Immature natural killer cell (primary cell): ENCODE results near the gene RABGAP1L. TPM values are rescaled to one million over a fixed set of nuclear protein-coding genes. Genes with fewer than 3 reads are reported as not detected.

Source experiments
- DNase-seq, 3 donors: peaks; one replicate each; pipeline ENCODE4 v3.0.0; 2022; ENCODE audit warnings: mixed read lengths in 1 of 3
- H3K27ac Mint-ChIP-seq, 6 donors: one replicate each; pipeline ENCODE4 v1.8.0; 2020; ENCODE audit warnings: mixed read lengths in 6 of 6, mild to moderate bottlenecking in 5 of 6, inconsistent platforms in 4 of 6, moderate library complexity in 3 of 6
- H3K27me3 Mint-ChIP-seq, 3 donors: one replicate each; pipeline ENCODE4 v1.8.0; 2020 to 2021; ENCODE audit warnings: low read depth in 3 of 3, mild to moderate bottlenecking in 3 of 3, mixed read lengths in 3 of 3, moderate library complexity in 3 of 3, inconsistent platforms in 1 of 3
- H3K36me3 Mint-ChIP-seq, 3 donors: one replicate each; pipeline ENCODE4 v1.8.0; 2020; ENCODE audit warnings: mixed read lengths in 3 of 3, inconsistent platforms in 2 of 3, mild to moderate bottlenecking in 2 of 3
- H3K4me1 Mint-ChIP-seq, 2 donors: one replicate each; pipeline ENCODE4 v1.8.0; 2020; ENCODE audit warnings: inconsistent platforms in 2 of 2, mild to moderate bottlenecking in 2 of 2, mixed read lengths in 2 of 2, moderate library complexity in 1 of 2
- H3K4me3 Mint-ChIP-seq, 5 donors: one replicate each; pipeline ENCODE4 v1.8.0; 2020; ENCODE audit warnings: mild to moderate bottlenecking in 5 of 5, mixed read lengths in 5 of 5, inconsistent platforms in 3 of 5, moderate library complexity in 3 of 5
- H3K9me3 Mint-ChIP-seq, 6 donors: one replicate each; pipeline ENCODE4 v1.8.0; 2020; ENCODE audit warnings: mild to moderate bottlenecking in 6 of 6, mixed read lengths in 6 of 6, inconsistent platforms in 4 of 6, moderate library complexity in 3 of 6
- polyA plus RNA-seq, 3 donors: library from polyadenylated mRNA; unstranded; fragments of 300-500 nt; fragmentation: Illumina TruSeq; gene quantifications; one replicate each; pipeline ENCODE4 v1.2.3, GENCODE V29; 2021

RABGAP1L gene
- polyA plus RNA-seq, 3 donors from 2014 or later, result 80.2 to 114 (median 86.8) TPM

DNA sequence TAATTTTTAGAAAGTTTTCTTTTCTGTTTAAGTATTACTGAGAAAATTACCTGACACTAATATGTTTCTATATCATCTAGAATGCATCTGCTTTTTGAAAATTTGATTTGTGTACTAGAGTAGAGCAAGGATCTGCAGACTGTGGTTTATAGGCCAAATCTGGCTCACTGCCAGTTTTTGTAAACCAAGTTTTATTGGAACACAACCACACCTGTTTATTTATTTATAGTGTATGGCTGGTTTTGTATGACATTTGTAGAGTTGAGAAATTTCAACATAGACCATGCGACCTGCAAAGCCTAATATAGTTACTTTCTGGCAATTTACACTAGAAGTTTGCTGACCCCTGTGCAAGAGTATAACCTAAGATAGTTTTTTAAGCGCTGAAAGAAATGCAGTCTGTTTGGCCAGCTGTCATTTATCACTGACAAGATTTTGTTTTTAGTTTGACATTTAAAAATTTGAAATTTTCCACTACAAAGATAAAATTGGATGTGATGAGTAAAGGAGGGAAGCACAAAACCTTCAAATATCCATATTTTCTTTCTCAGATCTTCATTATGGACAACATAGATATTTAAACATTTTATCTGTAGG lies 804.3 kb downstream of the RABGAP1L start:
- Mint-ChIP-seq H3K9me3 (no peaks in the 10 kb centered on the region), H3K36me3 (peaks cover 0 to 3% (median 0%) of the 10 kb centered on the region in 3 donors), H3K27ac (peak overlapping the region; percentile 91 to 99 (median 96)), H3K27me3 (peaks cover 6 to 12% (median 6%) of the 10 kb centered on the region in 3 donors), H3K4me1 (peaks cover 54 to 59% of the 10 kb centered on the region in 2 donors), H3K4me3 (peak overlapping the region in 3 of 5 donors; percentile 78 to 91 (median 86))
- DNase-seq, result no peak

DNA sequence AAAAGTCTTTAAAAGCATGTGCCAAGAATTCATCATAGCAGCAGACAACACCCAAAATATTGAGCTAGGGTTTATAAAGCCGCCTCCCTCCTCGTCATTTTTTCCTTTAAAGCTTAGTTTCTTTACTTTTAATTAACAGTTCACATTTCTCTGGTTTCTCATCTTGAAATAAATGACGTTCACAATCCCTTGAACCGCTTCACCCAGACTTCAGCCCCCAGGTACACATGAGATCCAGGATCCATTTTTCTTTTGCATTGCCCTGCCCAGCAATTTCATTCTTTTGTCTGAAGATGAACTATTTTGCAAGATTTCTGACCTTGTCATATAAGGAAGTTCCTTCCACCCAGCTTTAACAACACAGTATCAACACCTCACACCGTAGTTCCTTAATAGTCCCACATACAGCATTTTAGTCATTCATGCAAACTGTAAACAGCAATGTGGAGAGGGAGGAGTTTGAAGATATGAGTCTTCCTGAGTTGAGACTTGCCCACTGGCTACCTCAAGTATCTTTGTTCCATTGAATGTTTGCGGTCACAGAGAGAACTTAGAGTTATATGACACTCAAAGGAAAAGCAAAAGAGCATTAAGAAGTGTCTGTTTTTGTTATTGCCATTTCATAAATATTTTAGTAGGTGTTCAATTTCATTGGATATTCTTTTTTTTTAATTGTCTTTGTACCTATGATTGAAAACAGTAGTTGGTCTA lies 805.1 kb downstream of the RABGAP1L start:
- peak; percentile 50 to 62 (median 53) for DNase-seq
- Mint-ChIP-seq H3K4me3 (peak overlapping the region; percentile 78 to 91 (median 79)), H3K27ac (peak overlapping the region; percentile 91 to 99 (median 96)), H3K4me1 (peaks cover 62% of the 10 kb centered on the region in 2 donors), H3K9me3 (no peaks in the 10 kb centered on the region), H3K27me3 (peaks cover 10 to 19% (median 14%) of the 10 kb centered on the region in 3 donors), H3K36me3 (peaks cover 0 to 3% (median 0%) of the 10 kb centered on the region in 3 donors)

DNA sequence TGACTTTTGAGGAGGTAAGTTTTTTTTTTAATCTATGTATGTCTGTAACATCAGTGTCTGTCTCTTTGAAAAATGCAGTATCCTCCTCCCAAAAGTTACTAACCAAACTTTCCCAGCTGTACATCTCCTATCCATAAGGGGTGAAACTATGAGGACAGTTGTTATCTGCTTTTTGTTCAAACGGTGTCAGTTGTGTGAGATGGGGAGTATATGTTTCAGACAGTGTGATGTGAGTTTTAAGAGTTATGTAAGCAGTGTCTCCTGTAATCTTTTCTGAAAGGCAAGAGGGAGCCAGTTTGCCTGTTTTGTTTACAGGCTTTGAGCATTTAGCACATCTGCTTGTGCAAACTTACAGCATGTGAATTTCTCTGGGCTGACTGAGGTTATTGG lies 805.6 kb downstream of the RABGAP1L start:
- Mint-ChIP-seq H3K4me3 (peak overlapping the region; percentile 78 to 91 (median 79)), H3K36me3 (peaks cover 0 to under 1% (median 0%) of the 10 kb centered on the region in 3 donors), H3K4me1 (peaks cover 67 to 68% of the 10 kb centered on the region in 2 donors), H3K27ac (peak overlapping the region; percentile 91 to 99 (median 96)), H3K9me3 (no peaks in the 10 kb centered on the region), H3K27me3 (peaks cover 12 to 23% (median 18%) of the 10 kb centered on the region in 3 donors)
- peak; percentile 36 to 49 (median 44) for DNase-seq

DNA sequence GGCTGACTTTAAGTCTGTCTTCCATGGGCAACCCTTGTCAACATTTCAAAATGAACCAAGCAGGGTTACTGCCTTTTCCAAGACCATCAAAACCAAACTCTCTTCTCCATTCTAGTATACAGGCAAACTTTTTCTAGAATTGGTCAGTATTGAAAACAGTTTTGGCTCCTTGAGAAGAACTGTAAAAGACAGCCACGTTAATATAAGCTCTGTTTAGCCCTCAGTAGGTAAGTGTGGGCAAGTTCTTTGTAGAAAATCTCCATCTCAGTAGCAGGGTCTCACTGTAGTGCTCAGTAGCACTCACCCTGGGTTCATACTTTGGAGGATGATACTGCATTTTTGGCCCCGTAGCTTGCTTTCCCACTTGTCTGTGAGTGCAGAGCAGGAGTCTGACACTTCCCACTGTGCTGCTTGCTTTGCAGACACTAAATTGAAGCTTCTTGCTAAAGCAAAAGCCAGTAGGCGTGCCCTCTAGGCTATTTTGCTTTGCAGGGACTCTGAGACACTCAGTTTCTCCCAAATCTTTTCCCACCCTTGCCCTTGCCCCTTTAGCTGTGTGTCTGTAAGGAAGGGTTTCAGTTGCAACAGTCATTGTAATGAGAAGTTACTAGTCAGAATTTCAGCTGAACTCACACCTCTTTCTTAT lies 806.2 kb downstream of the RABGAP1L start:
- H3K9me3 Mint-ChIP-seq, result no peaks in the 10 kb centered on the region
- H3K36me3 Mint-ChIP-seq, result no peaks in the 10 kb centered on the region
- peak; percentile 35 to 46 (median 38) for DNase-seq
- H3K27ac Mint-ChIP-seq, result peak overlapping the region; percentile 91 to 99 (median 96)
- peaks cover 72 to 73% of the 10 kb centered on the region in 2 donors for H3K4me1 Mint-ChIP-seq
- peak overlapping the region; percentile 78 to 91 (median 79) for H3K4me3 Mint-ChIP-seq
- H3K27me3 Mint-ChIP-seq, result peaks cover 13 to 26% (median 20%) of the 10 kb centered on the region in 3 donors

DNA sequence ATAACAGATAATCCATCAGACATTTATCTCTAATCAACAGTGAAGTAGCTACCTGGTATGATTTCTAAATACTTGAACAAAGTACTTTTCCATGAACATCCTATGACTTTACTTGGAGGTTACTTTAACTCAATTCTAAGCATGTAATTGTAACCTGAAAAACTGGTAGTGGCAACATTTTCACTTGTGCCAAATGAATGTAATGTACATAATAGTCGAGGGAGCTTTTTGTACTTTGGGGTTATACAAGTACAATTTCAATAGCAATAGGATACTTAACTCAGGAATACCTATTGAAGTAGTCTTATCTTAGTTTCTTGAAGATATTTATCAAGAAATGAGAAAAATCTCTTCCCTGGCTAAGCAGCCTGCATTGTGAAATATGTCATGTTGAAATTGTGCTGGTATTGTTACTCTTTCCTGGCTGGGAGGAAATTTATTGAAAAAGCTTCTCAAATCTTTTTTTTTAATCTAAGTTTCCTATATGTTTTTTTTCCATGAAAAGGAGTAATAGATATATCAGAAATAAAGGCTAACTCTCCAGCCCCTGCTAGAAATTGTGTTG lies 806.8 kb downstream of the RABGAP1L start:
- Mint-ChIP-seq H3K36me3 (no peaks in the 10 kb centered on the region), H3K4me1 (peaks cover 75 to 78% of the 10 kb centered on the region in 2 donors), H3K27ac (peak overlapping the region; percentile 91 to 99 (median 96)), H3K9me3 (no peaks in the 10 kb centered on the region), H3K27me3 (peaks cover 13 to 26% (median 20%) of the 10 kb centered on the region in 3 donors), H3K4me3 (peak overlapping the region; percentile 78 to 91 (median 79))
- DNase-seq, result no peak

DNA sequence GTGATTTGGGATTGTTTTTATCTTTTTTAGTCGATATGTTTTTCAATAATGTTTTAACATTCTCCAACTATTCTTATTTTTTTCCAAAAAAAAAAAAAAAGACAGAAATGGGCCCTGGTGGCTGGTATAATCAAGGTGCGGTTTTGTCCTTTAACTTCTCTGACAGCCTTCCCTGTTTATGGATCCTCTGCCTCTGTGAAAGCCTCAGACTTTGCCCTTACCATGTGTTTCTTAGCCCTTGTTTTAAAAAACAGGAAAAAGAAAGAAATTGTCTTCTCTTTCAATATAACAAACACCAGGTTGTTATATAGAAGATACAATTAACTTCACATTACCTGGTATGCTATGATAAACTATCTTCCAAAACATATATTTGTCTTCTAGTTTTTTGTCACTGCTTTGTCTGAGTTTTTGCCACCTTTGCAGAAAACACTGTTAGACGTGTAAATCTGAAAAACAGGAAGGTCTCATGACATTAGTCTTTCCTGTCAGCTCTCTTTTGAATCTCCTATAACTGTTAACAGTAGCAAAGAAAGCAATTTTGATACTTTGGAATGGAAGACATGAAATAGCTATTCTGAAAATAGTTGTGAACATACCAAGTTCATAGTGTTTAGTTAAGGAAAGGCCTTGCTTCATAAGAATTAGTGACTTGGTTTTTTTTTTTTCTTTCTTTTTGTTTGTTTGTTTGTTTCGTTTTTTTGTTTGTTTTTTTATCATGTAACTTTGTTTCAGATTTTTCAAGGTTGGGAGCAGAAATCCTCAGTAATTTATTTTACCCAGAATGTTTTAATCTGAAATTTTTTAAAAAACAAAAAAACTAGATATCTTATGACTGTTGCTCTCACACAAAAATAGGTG lies 808.8 kb downstream of the RABGAP1L start:
- Mint-ChIP-seq H3K27ac (peak overlapping the region; percentile 91 to 99 (median 96)), H3K27me3 (peaks cover 13 to 26% (median 20%) of the 10 kb centered on the region in 3 donors), H3K4me3 (peak overlapping the region; percentile 78 to 88 (median 83)), H3K36me3 (peaks cover 3 to 6% (median 3%) of the 10 kb centered on the region in 3 donors), H3K4me1 (peaks cover 90 to 95% of the 10 kb centered on the region in 2 donors), H3K9me3 (no peaks in the 10 kb centered on the region)
- peak; percentile 43 to 51 (median 51) for DNase-seq

DNA sequence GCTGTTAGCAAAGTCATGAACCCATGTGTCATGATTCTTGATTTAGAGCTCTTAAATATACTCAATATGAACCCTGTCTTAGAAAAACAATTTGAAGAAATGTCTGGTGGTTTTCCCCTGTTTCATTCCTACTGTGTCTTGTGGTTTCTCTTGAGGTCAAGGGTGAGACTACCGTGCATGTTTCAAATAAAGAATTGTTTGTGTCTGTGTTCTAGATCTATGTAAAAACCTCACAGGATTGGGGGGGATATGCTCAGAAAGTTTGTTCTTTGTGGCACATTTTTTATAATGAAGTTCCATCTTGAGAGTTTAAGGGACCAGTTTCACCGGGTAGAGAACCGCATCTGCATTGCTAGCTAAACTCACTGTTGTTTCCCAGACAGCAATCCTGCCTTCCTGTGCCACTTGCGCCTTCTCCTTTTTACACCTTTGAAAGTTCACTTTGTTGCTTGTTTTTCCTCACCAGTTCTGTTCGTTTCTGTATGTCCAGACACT lies 809.5 kb downstream of the RABGAP1L start:
- Mint-ChIP-seq H3K36me3 (peaks cover 7 to 10% (median 7%) of the 10 kb centered on the region in 3 donors), H3K9me3 (no peaks in the 10 kb centered on the region), H3K4me3 (peak overlapping the region; percentile 78 to 88 (median 83)), H3K27ac (peak overlapping the region; percentile 91 to 99 (median 96)), H3K4me1 (peaks cover 85 to 93% of the 10 kb centered on the region in 2 donors), H3K27me3 (peaks cover 15 to 26% (median 20%) of the 10 kb centered on the region in 3 donors)
- peak; percentile 78 to 81 (median 79) for DNase-seq

DNA sequence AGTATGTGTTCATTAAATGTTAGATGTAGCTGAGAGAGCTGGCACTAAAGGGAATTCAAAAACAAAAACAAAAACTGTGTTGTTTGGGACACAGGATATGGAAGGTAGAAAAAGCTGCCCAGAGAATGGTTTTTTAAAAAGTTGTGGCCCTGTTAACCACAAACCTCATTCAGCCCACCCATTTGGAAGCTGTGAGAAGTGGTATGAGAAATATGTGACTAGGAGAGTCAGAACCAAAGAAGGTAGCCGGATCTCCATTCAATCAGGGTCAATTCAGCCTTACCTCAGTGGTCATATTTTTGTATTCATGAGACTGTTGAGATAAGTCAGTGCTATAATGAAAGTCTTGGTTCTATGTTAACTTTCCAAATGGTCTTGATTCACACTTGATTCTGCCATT lies 810.7 kb downstream of the RABGAP1L start:
- Mint-ChIP-seq H3K9me3 (no peaks in the 10 kb centered on the region), H3K27ac (peak overlapping the region; percentile 91 to 99 (median 96)), H3K36me3 (peaks cover 14 to 18% (median 16%) of the 10 kb centered on the region in 3 donors), H3K4me3 (peak overlapping the region; percentile 78 to 88 (median 83)), H3K27me3 (peaks cover 13 to 21% (median 20%) of the 10 kb centered on the region in 3 donors), H3K4me1 (peaks cover 80 to 91% of the 10 kb centered on the region in 2 donors)
- DNase-seq, result peak; percentile 68 to 74 (median 73)

DNA sequence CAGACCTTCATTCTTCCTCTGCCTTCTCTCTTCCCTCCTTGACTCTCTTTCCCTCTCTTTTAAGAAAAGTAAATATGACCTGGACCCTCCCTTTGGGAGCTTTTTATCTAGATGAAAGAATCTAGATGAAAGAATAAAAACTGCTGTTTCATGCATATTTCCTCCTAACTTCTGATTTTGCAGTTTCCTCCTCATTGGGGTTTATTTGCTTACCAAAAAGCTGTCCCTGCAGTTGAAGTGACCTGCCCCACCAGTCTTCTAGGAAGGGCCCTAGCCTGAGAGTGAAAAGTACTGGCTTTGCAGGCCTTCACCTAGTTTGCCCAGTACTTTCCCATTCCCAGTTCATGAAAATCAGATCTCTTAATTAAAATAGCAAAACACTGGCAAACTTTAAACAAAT lies 812.1 kb downstream of the RABGAP1L start:
- H3K27me3 Mint-ChIP-seq, result peaks cover 10 to 21% (median 20%) of the 10 kb centered on the region in 3 donors
- peak overlapping the region; percentile 35 to 79 (median 68) for H3K4me3 Mint-ChIP-seq
- H3K9me3 Mint-ChIP-seq, result no peaks in the 10 kb centered on the region
- peak overlapping the region; percentile 80 to 92 (median 88) for H3K27ac Mint-ChIP-seq
- peaks cover 75 to 89% of the 10 kb centered on the region in 2 donors for H3K4me1 Mint-ChIP-seq
- H3K36me3 Mint-ChIP-seq, result peaks cover 26 to 29% (median 29%) of the 10 kb centered on the region in 3 donors
- DNase-seq, result no peak

DNA sequence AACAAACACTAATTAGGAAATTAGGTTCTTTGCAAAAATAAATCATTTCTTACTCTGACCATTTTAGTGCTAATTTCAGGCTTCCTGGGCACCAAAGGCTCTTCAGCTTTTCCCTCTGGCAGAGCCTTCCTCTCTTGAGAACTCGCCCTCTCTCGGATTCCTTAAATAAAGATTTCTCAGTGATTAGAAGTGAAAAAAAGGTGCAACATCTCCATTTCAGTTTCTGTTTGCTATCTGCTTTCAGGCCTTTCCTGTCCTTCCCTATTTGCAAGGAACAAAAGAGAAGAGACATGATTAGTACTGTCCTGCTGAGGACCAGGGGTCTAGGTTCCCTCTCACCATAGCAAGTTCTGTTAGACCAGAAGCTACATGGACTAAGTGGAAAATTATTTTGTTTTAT lies 812.6 kb downstream of the RABGAP1L start:
- Mint-ChIP-seq H3K36me3 (peaks cover 26 to 34% (median 33%) of the 10 kb centered on the region in 3 donors), H3K27ac (peak overlapping the region; percentile 5 to 92 (median 88)), H3K9me3 (no peaks in the 10 kb centered on the region), H3K4me1 (peaks cover 72 to 89% of the 10 kb centered on the region in 2 donors), H3K4me3 (peak overlapping the region; percentile 55 to 79 (median 68)), H3K27me3 (peaks cover 10 to 21% (median 20%) of the 10 kb centered on the region in 3 donors)
- DNase-seq, result no peak

DNA sequence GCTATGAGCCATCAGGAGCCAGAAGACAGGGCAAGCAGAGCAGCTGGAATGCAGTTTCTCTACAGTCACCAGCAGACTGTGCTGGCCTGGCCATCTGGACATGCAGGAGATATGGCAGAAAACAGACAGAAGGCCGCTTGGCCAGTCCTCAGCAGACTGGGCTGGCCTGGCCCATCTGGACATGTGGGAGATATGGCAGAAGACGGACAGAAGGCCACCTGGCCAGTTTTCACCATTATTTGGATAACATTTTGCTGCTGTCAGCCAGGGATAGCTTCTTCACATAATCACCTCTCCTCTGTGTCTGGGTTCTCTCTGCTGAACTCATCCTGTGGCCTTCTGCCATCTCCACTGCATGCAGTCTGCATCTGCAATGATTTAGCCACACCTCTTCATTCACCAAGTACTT lies 815.4 kb downstream of the RABGAP1L start:
- H3K9me3 Mint-ChIP-seq, result no peaks in the 10 kb centered on the region
- peak overlapping the region in 5 of 6 donors; percentile 11 to 80 (median 51) for H3K27ac Mint-ChIP-seq
- no peak for DNase-seq
- peaks cover 30 to 46% (median 35%) of the 10 kb centered on the region in 3 donors for H3K36me3 Mint-ChIP-seq
- peaks cover 5 to 7% (median 5%) of the 10 kb centered on the region in 3 donors for H3K27me3 Mint-ChIP-seq
- H3K4me1 Mint-ChIP-seq, result peaks cover 48 to 79% of the 10 kb centered on the region in 2 donors
- H3K4me3 Mint-ChIP-seq, result no peak overlapping the region

DNA sequence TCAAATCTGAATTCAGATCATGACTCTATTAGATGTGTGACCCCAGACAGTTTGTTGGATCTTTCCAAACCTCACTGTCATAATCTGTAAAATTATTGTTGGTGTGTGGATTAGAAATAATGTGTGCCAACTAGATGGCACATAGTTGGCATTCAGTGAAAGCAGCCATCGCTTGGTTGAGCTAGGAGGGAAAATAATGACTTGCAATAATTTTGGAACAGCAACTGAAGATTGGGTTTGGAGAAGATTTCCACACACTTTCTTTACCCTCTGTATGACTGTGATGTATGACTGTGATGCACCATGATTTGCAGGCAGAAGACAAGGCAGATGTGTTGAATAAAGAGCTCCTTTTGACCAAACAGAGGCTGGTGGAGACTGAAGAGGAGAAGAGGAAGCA lies 816.4 kb downstream of the RABGAP1L start:
- H3K27me3 Mint-ChIP-seq, result peaks cover 0 to 3% (median 1%) of the 10 kb centered on the region in 3 donors
- peaks cover 38 to 74% of the 10 kb centered on the region in 2 donors for H3K4me1 Mint-ChIP-seq
- peak overlapping the region in 4 of 6 donors; percentile 25 to 65 (median 55) for H3K27ac Mint-ChIP-seq
- no peak for DNase-seq
- H3K4me3 Mint-ChIP-seq, result no peak overlapping the region
- peaks cover 36 to 53% (median 40%) of the 10 kb centered on the region in 3 donors for H3K36me3 Mint-ChIP-seq
- no peaks in the 10 kb centered on the region for H3K9me3 Mint-ChIP-seq
